Thyroid gland (tissue), 4 donors: Measurements from ENCODE around the gene SENP2.

Experiments
- CTCF ChIP-seq, 6 experiments: fragments of 200-600 bp in 3 of 6; fragments of 450-650 bp in 3 of 6; sonication (generic) in 3 of 6; IDR thresholded peaks; one replicate each; pipeline ENCODE4 v1.5.1; 2016 to 2019; ENCODE audit warnings: antibody characterized with exemption in 6 of 6, mild to moderate bottlenecking in 2 of 6, inconsistent platforms in 1 of 6, moderate library complexity in 1 of 6
- POLR2A ChIP-seq, 2 donors: fragments of 450-650 bp; IDR thresholded peaks; one replicate each; pipeline ENCODE4 v1.6.1; 2017; ENCODE audit warnings: antibody characterized with exemption in 2 of 2, mild to moderate bottlenecking in 2 of 2, moderate library complexity in 1 of 2

DNA sequence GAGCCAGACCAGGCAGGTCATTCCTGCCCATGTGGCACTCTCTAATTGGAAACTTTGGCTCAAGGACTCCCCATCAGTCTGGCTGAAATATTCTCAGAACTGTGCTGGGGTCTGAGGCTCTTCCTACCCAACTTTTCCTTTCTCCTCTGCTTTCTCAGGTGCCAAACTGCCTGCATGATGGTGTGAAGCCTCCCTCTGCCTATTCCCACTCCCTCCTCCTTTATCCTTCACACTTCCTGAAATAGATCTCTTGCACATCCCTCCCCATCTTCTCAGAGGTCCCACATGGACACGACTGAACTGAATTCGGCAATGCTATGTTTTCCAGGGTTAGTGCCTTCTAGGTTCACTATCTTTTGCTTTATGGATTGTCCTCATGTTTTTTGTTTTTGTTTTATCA lies 46.2 kb upstream of the SENP2 start:
- TF ChIP-seq CTCF (IDR thresholded peaks at IDR 0.05) = no peak
- TF ChIP-seq POLR2A (IDR thresholded peaks at IDR 0.05) = no peak
